Measurements from ENCODE around the gene SLC22A2.
"Not testable (repeated sequence)": the region's sequence is repeated elsewhere in the genome, so short reads cannot be mapped to it uniquely, and the experiment has no call there.

SLC22A2 gene

GRCh38 chr6:160258346-160259142, at the start of gene SLC22A2:
Gene SLC22A2, minus strand, starts transcription at chr6:160258821. Its CDS starts 64 bp downstream, at chr6:160258757.
- DNase-seq (ENCODE audit: low read depth in 2 of 2) = no peak

GRCh38 chr6:160305926-160306713, 47.5 kb upstream of the SLC22A2 start:
- DNase-seq (ENCODE audit: low read depth in 2 of 2) = no peak

GRCh38 chr6:160303806-160304205, 45.2 kb upstream of the SLC22A2 start:
- DNase-seq (ENCODE audit: low read depth in 2 of 2) = no peak

GRCh38 chr6:160302431-160303082, 43.9 kb upstream of the SLC22A2 start:
- not testable (repeated sequence) for DNase-seq (ENCODE audit: low read depth in 2 of 2)

- no peak for DNase-seq (ENCODE audit: low read depth in 2 of 2)
These were observed 42.7 kb upstream of the SLC22A2 start for GRCh38 chr6:160301339-160301738.

- no peak for DNase-seq (ENCODE audit: low read depth in 2 of 2)
These were observed 41.6 kb upstream of the SLC22A2 start for GRCh38 chr6:160300076-160300695.

GRCh38 chr6:160299559-160299958, 40.9 kb upstream of the SLC22A2 start:
- no peak for DNase-seq (ENCODE audit: low read depth in 2 of 2)

GRCh38 chr6:160298121-160298520, 39.5 kb upstream of the SLC22A2 start:
- no peak for DNase-seq (ENCODE audit: low read depth in 2 of 2)

GRCh38 chr6:160297310-160297709, 38.7 kb upstream of the SLC22A2 start:
- DNase-seq (ENCODE audit: low read depth in 2 of 2) = no peak

- no peak for DNase-seq (ENCODE audit: low read depth in 2 of 2)
These were observed 35.2 kb upstream of the SLC22A2 start for GRCh38 chr6:160293844-160294243.

- DNase-seq (ENCODE audit: low read depth in 2 of 2) = no peak
These were observed 27.0 kb upstream of the SLC22A2 start for GRCh38 chr6:160285541-160286105.

GRCh38 chr6:160284575-160284974, 26.0 kb upstream of the SLC22A2 start:
- no peak for DNase-seq (ENCODE audit: low read depth in 2 of 2)

- DNase-seq (ENCODE audit: low read depth in 2 of 2) = no peak
These were observed 23.8 kb upstream of the SLC22A2 start for GRCh38 chr6:160282444-160282843.

GRCh38 chr6:160279850-160280249, 21.2 kb upstream of the SLC22A2 start:
- DNase-seq (ENCODE audit: low read depth in 2 of 2) = no peak

GRCh38 chr6:160278786-160279310, 20.2 kb upstream of the SLC22A2 start:
- DNase-seq (ENCODE audit: low read depth in 2 of 2) = no peak

- DNase-seq (ENCODE audit: low read depth in 2 of 2) = no peak
These were observed 19.7 kb upstream of the SLC22A2 start for GRCh38 chr6:160278311-160278710.

- no peak for DNase-seq (ENCODE audit: low read depth in 2 of 2)
These were observed 18.9 kb upstream of the SLC22A2 start for GRCh38 chr6:160277546-160277945.

- no peak for DNase-seq (ENCODE audit: low read depth in 2 of 2)
These were observed 18.5 kb upstream of the SLC22A2 start for GRCh38 chr6:160277144-160277543.

- no peak for DNase-seq (ENCODE audit: low read depth in 2 of 2)
These were observed 17.5 kb upstream of the SLC22A2 start for GRCh38 chr6:160276126-160276525.

GRCh38 chr6:160275511-160276003, 16.9 kb upstream of the SLC22A2 start:
- no peak for DNase-seq (ENCODE audit: low read depth in 2 of 2)

- no peak for DNase-seq (ENCODE audit: low read depth in 2 of 2)
These were observed 16.4 kb upstream of the SLC22A2 start for GRCh38 chr6:160274871-160275510.
